D341Med (cell line): ENCODE results near the gene TSPAN18.

Source experiments
- DNase-seq: peaks from one replicate; pipeline ENCODE4 v3.0.0; 2012; ENCODE audit warnings: low spot score

The TSPAN18 gene

GRCh38 chr11:44777209-44778194 is 50.7 kb downstream of the TSPAN18 start:
- no peak for DNase-seq

- no peak for DNase-seq
Measured at GRCh38 chr11:44778195-44779100, 51.7 kb downstream of the TSPAN18 start.

- DNase-seq = no peak
Measured at GRCh38 chr11:44779736-44780520, 53.2 kb downstream of the TSPAN18 start.

GRCh38 chr11:44780940-44781631 is 54.3 kb downstream of the TSPAN18 start:
- no peak for DNase-seq

- no peak for DNase-seq
Measured at GRCh38 chr11:44781655-44782054, 54.9 kb downstream of the TSPAN18 start.

- DNase-seq = no peak
Measured at GRCh38 chr11:44782478-44782877, 55.7 kb downstream of the TSPAN18 start.

GRCh38 chr11:44784436-44784760 is 57.6 kb downstream of the TSPAN18 start:
- DNase-seq = no peak

GRCh38 chr11:44784851-44785250 is 58.1 kb downstream of the TSPAN18 start:
- no peak for DNase-seq

- no peak for DNase-seq
Measured at GRCh38 chr11:44785856-44786607, 59.3 kb downstream of the TSPAN18 start.

GRCh38 chr11:44787070-44787469 is 60.3 kb downstream of the TSPAN18 start:
- no peak for DNase-seq

- DNase-seq = no peak
Measured at GRCh38 chr11:44787981-44788380, 61.2 kb downstream of the TSPAN18 start.

GRCh38 chr11:44788536-44789261 is 61.9 kb downstream of the TSPAN18 start:
- no peak for DNase-seq

- DNase-seq = no peak
Measured at GRCh38 chr11:44789496-44789895, 62.7 kb downstream of the TSPAN18 start.

GRCh38 chr11:44790211-44790610 is 63.4 kb downstream of the TSPAN18 start:
- DNase-seq = no peak

- no peak for DNase-seq
Measured at GRCh38 chr11:44791316-44791925, 64.7 kb downstream of the TSPAN18 start.

GRCh38 chr11:44792171-44792570 is 65.4 kb downstream of the TSPAN18 start:
- DNase-seq = no peak

GRCh38 chr11:44793350-44794090 is 66.8 kb downstream of the TSPAN18 start:
- no peak for DNase-seq

GRCh38 chr11:44795803-44796535 is 69.2 kb downstream of the TSPAN18 start:
- DNase-seq = no peak
